Astrocyte (in vitro differentiated cells and primary cell): ENCODE results near the gene SLC25A36. TPM values are rescaled to one million over a fixed set of nuclear protein-coding genes. Genes with fewer than 3 reads are reported as not detected.
"Not testable (repeated sequence)": the region's sequence is repeated elsewhere in the genome, so short reads cannot be mapped to it uniquely, and the experiment has no call there.

Source experiments
- DNase-seq: peaks from one replicate; pipeline ENCODE4 v3.0.0-alpha.2; 2010; ENCODE audit warnings: low read depth
- FAIRE-seq: peaks from 2 replicates; lab custom pipeline; 2011; peaks lifted over from hg19 to GRCh38; lab: Jason Lieb, UNC
- H2AFZ ChIP-seq: 2 replicates; pipeline ENCODE4 v1.6.0; 2012; ENCODE audit warnings: low read depth, low read length, inconsistent platforms
- H3K27ac ChIP-seq: 2 replicates; pipeline ENCODE4 v1.5.1; 2011; ENCODE audit warnings: low read depth, low read length, inconsistent platforms
- H3K27me3 ChIP-seq: 2 replicates; pipeline ENCODE4 v1.6.0; 2011; ENCODE audit warnings: low read length, inconsistent platforms; ENCODE audit not compliant: insufficient read depth
- H3K36me3 ChIP-seq: 2 replicates; pipeline ENCODE4 v1.5.1; 2011; ENCODE audit warnings: low read length, inconsistent platforms; ENCODE audit not compliant: insufficient read depth
- H3K4me1 ChIP-seq: 2 replicates; pipeline ENCODE4 v1.5.1; 2011; ENCODE audit warnings: low read length, inconsistent platforms; ENCODE audit not compliant: insufficient read depth
- H3K4me2 ChIP-seq: 2 replicates; pipeline ENCODE4 v1.6.0; 2012; ENCODE audit warnings: low read length, inconsistent platforms
- H3K4me3 ChIP-seq: 2 replicates; pipeline ENCODE4 v1.5.1; 2011; ENCODE audit warnings: low read depth, mild to moderate bottlenecking, low read length, inconsistent platforms; ENCODE audit not compliant: insufficient read depth
- H3K79me2 ChIP-seq: 2 replicates; pipeline ENCODE4 v1.6.0; 2012; ENCODE audit warnings: mild to moderate bottlenecking, low read length, inconsistent platforms; ENCODE audit not compliant: insufficient read depth
- H3K9ac ChIP-seq: 2 replicates; pipeline ENCODE4 v1.6.0; 2012; ENCODE audit warnings: mild to moderate bottlenecking, low read length, inconsistent platforms
- H3K9me3 ChIP-seq: 2 replicates; pipeline ENCODE4 v1.5.1; 2012; ENCODE audit warnings: low read depth, mild to moderate bottlenecking, low read length, inconsistent platforms; ENCODE audit not compliant: insufficient read depth
- H4K20me1 ChIP-seq: 2 replicates; pipeline ENCODE4 v1.6.0; 2012; ENCODE audit warnings: low read length, inconsistent platforms; ENCODE audit not compliant: insufficient read depth
- H3K27ac Mint-ChIP-seq: one replicate; pipeline ENCODE4 v1.8.0; 2021; ENCODE audit warnings: mild to moderate bottlenecking, mixed read lengths; ENCODE audit not compliant: unreplicated experiment
- H3K27me3 Mint-ChIP-seq: one replicate; pipeline ENCODE4 v1.8.0; 2021; ENCODE audit warnings: low read depth, mixed read lengths; ENCODE audit not compliant: unreplicated experiment
- H3K36me3 Mint-ChIP-seq: one replicate; pipeline ENCODE4 v1.8.0; 2021; ENCODE audit warnings: low read depth, mixed read lengths; ENCODE audit not compliant: unreplicated experiment
- H3K4me1 Mint-ChIP-seq: one replicate; pipeline ENCODE4 v1.8.0; 2021; ENCODE audit warnings: low read depth, mixed read lengths; ENCODE audit not compliant: unreplicated experiment
- H3K4me3 Mint-ChIP-seq: one replicate; pipeline ENCODE4 v1.8.0; 2021; ENCODE audit warnings: mild to moderate bottlenecking, moderate library complexity, mixed read lengths; ENCODE audit not compliant: unreplicated experiment
- H3K9me3 Mint-ChIP-seq: one replicate; pipeline ENCODE4 v1.8.0; 2021; ENCODE audit warnings: mild to moderate bottlenecking, mixed read lengths; ENCODE audit not compliant: unreplicated experiment
- EZH2 ChIP-seq: IDR thresholded peaks from 2 replicates; pipeline ENCODE4 v1.6.1; 2012; ENCODE audit warnings: mild to moderate bottlenecking, low read length, inconsistent platforms; ENCODE audit not compliant: insufficient read depth
- total RNA-seq: library from RNA; stranded (reverse); gene quantifications from 2 replicates; pipeline ENCODE4 v1.2.1, GENCODE V29; 2021
- TF ChIP-seq, protein P1 (sequence below): IDR thresholded peaks from 2 replicates; pipeline ENCODE4 v1.5.1; 2011; ENCODE audit warnings: low read depth, mild to moderate bottlenecking, inconsistent platforms, low read length, moderate library complexity; ENCODE audit not compliant: insufficient read depth

Gene SLC25A36
- total RNA-seq, 1 donor from 2014 or later, result 81.0 TPM

DNA sequence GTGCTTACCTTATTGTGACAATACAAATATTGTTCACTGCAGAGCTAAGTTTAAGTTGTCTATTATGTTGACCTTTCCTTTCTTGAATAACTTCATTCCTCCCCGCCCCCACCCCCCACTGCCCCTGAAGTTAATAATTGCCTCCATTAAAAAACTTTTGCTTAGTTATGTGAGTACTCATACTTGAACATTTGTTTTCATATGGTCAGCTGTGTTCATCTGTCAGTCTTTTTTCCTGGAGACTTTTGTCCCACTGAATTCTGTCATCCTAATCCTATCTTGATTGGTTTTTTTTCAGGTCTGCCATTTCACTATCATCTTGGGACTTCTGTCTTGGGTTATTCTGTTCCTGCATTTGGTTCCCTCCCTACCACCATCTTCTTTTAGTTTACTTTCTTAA, 8.5 kb downstream of the SLC25A36 start:
- H3K36me3 ChIP-seq, result no peaks in the 10 kb centered on the region
- no peak overlapping the region for H3K4me3 ChIP-seq
- H3K27me3 Mint-ChIP-seq, result no peaks in the 10 kb centered on the region
- H3K9ac ChIP-seq, result no peak overlapping the region
- H3K79me2 ChIP-seq, result peaks cover 94% of the 10 kb centered on the region
- no peak overlapping the region for H2AFZ ChIP-seq
- H3K4me1 Mint-ChIP-seq, result peaks cover 38% of the 10 kb centered on the region
- no peaks in the 10 kb centered on the region for H3K27me3 ChIP-seq
- TF ChIP-seq, protein P1, sequence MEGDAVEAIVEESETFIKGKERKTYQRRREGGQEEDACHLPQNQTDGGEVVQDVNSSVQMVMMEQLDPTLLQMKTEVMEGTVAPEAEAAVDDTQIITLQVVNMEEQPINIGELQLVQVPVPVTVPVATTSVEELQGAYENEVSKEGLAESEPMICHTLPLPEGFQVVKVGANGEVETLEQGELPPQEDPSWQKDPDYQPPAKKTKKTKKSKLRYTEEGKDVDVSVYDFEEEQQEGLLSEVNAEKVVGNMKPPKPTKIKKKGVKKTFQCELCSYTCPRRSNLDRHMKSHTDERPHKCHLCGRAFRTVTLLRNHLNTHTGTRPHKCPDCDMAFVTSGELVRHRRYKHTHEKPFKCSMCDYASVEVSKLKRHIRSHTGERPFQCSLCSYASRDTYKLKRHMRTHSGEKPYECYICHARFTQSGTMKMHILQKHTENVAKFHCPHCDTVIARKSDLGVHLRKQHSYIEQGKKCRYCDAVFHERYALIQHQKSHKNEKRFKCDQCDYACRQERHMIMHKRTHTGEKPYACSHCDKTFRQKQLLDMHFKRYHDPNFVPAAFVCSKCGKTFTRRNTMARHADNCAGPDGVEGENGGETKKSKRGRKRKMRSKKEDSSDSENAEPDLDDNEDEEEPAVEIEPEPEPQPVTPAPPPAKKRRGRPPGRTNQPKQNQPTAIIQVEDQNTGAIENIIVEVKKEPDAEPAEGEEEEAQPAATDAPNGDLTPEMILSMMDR, result no peak
- no peak for TF ChIP-seq EZH2
- DNase-seq (no peak), FAIRE-seq (no peak)
- H4K20me1 ChIP-seq, result peaks cover 74% of the 10 kb centered on the region
- no peak overlapping the region for H3K4me3 Mint-ChIP-seq
- H3K4me2 ChIP-seq, result no peak overlapping the region
- H3K36me3 Mint-ChIP-seq, result no peaks in the 10 kb centered on the region
- H3K9me3 Mint-ChIP-seq, result no peaks in the 10 kb centered on the region
- no peak overlapping the region for H3K27ac Mint-ChIP-seq
- no peaks in the 10 kb centered on the region for H3K9me3 ChIP-seq
- no peak overlapping the region for H3K27ac ChIP-seq
- H3K4me1 ChIP-seq, result no peaks in the 10 kb centered on the region

DNA sequence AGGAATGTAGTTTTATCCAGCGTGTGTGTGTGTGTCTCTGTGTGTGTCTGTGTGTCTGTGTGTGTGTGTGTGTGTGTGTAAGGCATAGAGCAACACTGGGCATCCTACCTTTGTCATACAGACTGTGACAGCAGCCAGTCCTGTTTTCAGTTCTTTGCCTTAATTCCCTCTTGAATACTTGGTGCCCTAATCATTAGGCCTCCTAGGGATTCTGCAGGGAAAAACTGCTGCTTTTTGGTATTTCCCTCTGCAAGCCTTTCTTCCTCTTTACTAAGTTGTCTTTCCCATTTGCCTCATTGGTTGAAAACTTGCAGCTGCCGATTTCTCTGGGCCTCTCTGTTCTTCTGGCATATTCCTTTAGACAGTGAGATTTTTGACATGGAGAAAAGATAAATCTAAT, 9.2 kb downstream of the SLC25A36 start:
- H3K27ac ChIP-seq, result no peak overlapping the region
- no peaks in the 10 kb centered on the region for H3K27me3 ChIP-seq
- no peaks in the 10 kb centered on the region for H3K27me3 Mint-ChIP-seq
- H3K4me2 ChIP-seq, result no peak overlapping the region
- FAIRE-seq (no peak), DNase-seq (no peak)
- no peaks in the 10 kb centered on the region for H3K9me3 Mint-ChIP-seq
- H3K79me2 ChIP-seq, result peaks cover 94% of the 10 kb centered on the region
- H3K36me3 Mint-ChIP-seq, result no peaks in the 10 kb centered on the region
- no peak overlapping the region for H3K9ac ChIP-seq
- no peaks in the 10 kb centered on the region for H3K9me3 ChIP-seq
- H2AFZ ChIP-seq, result no peak overlapping the region
- no peak overlapping the region for H3K27ac Mint-ChIP-seq
- no peaks in the 10 kb centered on the region for H3K36me3 ChIP-seq
- H3K4me3 Mint-ChIP-seq, result no peak overlapping the region
- H3K4me1 ChIP-seq, result no peaks in the 10 kb centered on the region
- TF ChIP-seq, protein P1, result no peak
- H4K20me1 ChIP-seq, result peaks cover 68% of the 10 kb centered on the region
- peaks cover 36% of the 10 kb centered on the region for H3K4me1 Mint-ChIP-seq
- H3K4me3 ChIP-seq, result no peak overlapping the region

DNA sequence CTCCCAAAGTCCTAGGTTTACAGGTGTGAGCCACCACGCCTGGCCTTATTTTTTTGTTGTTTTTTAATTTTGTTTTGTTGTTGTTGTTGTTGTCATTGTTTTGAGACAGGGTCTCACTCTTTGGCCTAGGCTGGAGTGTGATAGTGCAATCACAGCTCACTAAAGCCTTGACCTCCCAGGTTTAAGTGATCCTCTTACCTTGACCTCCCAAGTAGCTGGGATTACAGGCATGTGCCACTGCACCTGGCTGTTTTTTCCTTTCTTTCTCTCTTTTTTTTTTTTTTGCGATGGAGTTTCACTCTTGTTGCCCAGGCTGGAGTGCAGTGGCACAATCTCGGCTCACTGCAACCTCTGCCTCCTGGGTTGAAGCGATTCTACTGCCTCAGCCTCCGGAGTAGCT, 10.1 kb downstream of the SLC25A36 start:
- H3K27ac ChIP-seq, H3K36me3 Mint-ChIP-seq: not testable (repeated sequence)
- H3K4me1 Mint-ChIP-seq, result peaks cover 34% of the 10 kb centered on the region

More for the DNA sequence above, 10.1 kb downstream of the SLC25A36 start:
- H3K4me2 ChIP-seq, H3K4me1 ChIP-seq, H3K9me3 ChIP-seq, H2AFZ ChIP-seq, H3K36me3 ChIP-seq, H3K9ac ChIP-seq, FAIRE-seq, H3K4me3 Mint-ChIP-seq, DNase-seq, H3K27me3 ChIP-seq, H3K9me3 Mint-ChIP-seq, H3K4me3 ChIP-seq, H3K27ac Mint-ChIP-seq, H3K27me3 Mint-ChIP-seq: not testable (repeated sequence)
- Histone ChIP-seq H3K79me2 (peaks cover 94% of the 10 kb centered on the region), H4K20me1 (peaks cover 64% of the 10 kb centered on the region)
